SK-N-MC (cell line): ENCODE data around the gene MX2.

Experiments
- EZH2 ChIP-seq: fragments of 200-600 bp; sonication (generic); IDR thresholded peaks from one replicate; pipeline ENCODE4 v1.6.1; 2017; ENCODE audit warnings: antibody characterized with exemption
- POLR2AphosphoS5 ChIP-seq: IDR thresholded peaks from 2 replicates; pipeline ENCODE4 v1.6.1; 2012; ENCODE audit warnings: mild to moderate bottlenecking, low read depth, low read length, borderline replicate concordance

- TF ChIP-seq POLR2AphosphoS5 (no peak), EZH2 (no peak)
Measured at GRCh38 chr21:41342035-41342434, 19.8 kb upstream of the MX2 start.
